Measurements from ENCODE around the gene UST.
"Not testable (repeated sequence)": the region's sequence is repeated elsewhere in the genome, so short reads cannot be mapped to it uniquely, and the experiment has no call there.

Gene UST

DNA sequence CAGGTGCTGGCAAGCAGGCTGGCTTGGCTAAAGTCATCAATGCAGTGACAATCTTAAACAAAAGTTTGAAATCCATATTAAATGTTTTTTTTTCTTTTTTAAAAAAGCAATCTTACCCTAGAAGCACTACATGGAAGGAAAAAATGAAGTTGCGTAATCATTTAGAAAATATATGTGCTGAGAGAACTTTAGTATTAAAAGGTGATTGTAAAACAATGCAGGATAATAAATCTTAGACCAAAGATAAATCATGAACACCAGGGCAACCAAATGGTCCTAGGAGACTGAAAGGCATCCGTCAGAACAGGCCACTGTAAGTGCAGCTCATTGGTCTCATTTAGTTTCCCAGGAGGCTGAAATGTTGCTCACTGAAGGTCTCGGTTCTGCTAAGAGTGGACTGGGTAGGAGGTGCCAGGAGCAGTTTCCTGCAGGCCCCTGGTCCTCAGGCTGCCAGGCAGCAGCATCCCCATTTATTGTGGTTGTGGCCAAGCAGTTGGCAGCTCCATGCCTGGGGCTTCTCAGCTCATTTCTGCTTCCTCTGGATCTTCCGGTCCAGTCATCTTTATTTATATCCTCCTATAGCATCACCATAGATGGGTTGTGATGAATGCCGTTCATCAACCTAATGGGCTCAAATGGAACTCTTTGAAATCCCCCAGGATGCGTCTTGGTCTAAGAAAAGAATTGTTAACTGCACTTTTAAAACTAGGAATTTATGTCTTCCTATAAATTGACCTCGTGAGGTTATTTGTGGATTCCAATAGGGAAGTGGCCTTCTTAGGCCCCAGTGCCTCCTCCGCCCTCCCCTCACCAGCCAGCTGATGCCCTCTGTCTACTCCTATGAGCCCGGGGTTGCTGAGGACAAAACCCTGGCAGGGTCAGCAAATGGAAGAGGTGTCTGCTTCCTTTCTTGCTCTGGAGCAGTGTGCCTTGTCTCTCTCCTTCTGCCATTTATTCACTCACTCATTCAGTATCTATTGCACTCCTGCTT, 269.0 kb downstream of the UST start:
- DNase-seq = peak; percentile 13

DNA sequence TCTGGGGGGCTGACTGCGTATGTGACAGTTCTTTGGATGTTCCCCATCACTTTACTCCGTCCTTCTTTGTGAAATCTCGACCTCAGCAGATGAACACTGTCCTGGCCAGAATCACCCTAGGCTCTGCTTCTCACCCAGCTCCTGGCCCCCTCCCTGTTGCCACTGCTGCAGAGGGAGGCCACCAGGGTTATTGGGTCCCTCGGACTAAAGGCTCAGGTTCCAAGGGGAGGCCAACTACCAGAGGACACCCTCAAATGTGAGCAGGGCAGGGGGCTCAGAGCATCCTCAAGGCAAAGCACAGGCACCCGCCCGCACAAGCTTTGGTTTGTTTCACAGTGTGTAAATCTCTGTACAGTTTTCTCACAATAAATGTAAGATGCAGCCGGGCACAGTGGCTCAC, 269.9 kb downstream of the UST start:
- DNase-seq = no peak

DNA sequence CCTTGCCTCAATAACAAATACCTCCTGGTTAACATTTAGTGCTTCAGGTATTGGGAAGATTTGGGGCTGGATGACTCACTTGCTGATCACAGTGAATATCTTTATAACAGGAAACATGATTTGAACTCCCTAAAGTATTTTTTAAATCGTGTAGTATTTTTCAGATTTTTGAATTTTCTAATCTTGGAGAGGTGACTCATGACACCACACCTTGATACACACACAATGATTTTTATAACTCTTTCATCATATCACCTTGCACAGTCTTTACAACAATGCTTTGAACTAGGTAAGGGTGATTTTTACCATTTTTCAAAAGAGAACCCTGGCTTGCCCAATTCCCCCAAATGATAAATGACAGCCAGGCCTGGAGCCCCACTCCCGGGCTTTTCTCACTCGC, 273.5 kb downstream of the UST start:
- no peak for DNase-seq

DNA sequence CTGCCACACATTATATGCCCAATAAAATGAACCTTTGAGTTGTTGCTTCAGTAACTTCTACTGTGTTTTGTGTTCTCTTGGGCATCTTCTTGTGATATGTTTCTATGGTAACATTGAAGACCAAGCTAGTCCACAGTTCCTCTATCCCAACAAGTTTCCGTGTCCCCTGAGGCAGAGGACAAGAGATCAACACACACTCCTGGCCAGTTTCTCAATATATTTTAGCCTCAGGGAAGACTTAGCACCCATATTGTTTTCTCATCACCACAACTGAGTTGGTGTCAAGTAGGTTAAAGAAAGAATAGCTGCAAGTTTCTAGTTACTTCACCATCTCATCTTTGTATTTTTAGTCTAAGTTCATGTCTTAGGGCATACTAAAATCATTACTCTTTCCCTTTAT, 277.5 kb downstream of the UST start:
- DNase-seq = no peak

DNA sequence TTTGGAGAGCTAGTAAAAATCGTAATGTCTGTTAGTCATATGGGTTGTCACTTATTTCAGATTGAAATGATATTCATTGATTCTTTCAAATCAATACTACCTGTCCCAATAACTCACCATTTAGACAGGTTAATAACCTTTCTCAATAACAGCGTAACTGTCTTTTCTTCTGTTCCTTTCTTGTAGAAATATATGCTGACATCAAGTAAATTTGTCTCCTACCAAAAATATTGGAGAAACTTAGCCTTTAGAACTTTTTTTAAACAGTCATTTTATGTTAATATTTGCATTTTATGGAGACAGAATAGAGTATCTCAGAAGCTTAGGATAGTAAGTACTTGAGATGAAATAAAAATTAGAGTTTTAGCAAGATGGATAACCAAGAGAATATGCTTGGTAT, 278.2 kb downstream of the UST start:
- DNase-seq = no peak

DNA sequence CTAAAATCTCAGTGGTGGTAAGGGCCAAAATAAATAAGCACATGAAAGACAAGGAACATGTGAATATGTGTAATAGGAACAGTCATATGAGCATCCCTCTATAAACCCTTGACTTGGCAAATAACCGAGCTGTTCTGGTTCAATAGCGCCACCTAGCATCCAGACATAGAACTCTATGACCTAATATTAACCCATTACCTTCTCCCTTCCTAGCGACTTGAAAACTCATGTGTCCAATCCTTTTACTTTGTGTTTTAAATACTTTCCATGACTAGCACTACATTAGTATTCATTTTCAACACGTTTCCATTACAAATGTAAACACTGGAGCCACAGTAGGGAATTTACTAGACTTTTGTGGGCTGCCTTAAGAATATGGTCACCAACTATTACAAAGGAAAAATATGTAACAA, 279.7 kb downstream of the UST start:
- peak; percentile 72 for DNase-seq

DNA sequence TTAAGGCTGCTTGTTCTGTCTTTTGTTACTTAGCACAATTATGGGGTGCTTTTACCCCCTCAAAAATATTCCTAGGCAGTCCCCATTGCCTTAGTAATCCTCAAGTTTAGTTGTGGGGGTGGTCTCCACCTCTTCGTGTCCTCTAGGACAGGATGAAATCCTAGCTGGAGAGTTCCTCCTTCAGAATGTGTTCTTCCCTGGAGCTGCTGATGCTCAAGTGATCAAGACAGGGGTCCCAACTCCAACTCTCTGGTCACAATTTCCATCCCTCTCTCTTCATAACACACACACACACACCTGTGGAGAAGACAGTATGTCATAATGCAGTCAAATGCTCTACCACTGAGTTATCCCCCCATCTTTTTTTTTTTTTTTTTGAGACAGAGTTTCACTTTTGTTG, 280.7 kb downstream of the UST start:
- DNase-seq = no peak

DNA sequence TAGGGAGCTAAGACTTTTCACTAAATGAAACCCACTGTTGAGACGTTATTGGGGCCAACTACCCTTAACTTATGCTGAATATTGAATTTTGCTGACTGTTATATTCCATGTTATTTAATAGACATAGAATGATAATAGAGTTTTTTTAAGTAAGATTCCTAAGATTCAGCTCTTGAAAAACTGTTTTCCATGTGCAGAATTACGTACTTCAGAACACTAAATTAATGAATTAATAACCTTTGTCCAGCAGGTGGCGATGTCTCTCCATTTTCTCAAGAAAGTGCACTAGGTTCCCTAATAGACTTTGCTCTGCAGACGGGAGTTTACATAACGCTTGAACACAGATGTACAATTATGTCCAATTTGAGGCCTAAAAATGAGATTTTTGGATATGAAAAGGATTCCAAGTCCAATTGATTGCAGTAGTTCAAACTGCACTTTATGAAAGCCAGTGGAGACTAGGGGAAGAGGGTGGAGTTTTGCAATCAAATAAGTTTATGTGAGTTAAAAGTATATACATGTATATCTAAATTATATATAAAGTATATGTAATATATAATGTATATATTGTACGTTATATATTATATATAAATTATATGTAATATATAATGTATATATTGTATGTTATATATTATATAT, 282.1 kb downstream of the UST start:
- peak; percentile 95 for DNase-seq

DNA sequence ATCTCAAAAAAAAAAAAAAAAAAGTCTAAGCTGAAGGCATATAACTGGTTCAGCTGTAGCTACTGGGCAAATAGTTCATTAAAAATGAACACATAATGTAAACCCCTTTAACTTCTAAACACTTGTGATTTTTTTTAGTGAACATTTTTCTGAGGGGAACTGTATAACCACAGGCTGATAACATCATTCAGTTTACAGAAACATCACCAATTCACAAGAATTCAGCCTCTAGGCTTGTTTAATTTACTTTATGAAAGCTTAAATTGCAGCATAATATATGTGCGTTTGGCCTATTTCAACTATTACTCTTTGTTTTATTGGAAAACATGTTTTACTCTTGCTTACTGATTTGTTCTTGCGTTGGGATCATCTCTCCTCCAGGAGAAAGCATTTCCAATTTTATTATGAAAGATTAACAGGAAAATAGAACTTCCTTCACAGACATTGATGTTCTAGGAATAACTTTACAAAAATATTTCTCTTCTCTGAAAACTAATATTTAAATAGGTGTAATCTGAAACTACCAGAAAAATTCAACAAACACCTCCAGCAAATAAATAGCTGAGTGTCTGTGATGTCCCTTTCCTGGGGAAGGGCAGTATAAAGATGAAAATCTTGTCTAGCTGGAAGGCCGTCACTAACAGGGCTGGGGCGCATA, 284.5 kb downstream of the UST start:
- peak; percentile 65 for DNase-seq

DNA sequence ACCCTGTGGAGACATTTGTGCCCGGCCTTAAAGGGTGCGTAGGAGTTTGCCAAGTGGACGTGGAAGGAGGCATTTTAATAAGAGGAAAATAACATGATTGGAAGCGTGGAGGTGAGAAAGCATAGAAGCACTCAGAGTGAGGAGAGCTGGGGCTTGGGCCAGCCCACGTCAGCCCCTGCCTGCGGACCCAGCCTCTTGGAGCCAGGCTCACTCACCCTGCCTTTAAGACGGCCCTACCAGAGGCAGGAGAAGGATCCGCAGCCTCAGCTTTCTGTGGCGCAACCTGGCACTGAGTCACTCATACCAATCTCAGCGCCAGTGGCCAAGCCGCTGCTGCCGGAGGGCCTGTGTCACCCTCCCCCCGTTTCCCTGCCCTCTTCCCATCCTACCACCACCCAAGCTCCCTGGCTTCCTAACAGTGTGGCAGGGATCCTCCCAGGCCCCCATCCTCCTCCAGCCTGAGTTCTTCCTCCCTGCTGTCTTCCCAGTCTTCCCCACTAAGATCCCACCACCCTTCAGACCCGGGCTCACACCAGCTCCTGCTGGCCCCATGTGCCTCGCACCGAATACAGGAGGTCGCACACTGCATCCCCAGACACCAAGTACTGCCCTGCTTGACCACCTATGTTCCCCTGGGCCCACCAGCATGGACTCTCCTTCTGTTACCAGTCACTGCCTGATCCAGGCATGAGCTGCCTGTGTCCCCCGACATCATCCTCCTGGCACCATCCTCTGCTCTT, 285.2 kb downstream of the UST start:
- peak; percentile 25 for DNase-seq

DNA sequence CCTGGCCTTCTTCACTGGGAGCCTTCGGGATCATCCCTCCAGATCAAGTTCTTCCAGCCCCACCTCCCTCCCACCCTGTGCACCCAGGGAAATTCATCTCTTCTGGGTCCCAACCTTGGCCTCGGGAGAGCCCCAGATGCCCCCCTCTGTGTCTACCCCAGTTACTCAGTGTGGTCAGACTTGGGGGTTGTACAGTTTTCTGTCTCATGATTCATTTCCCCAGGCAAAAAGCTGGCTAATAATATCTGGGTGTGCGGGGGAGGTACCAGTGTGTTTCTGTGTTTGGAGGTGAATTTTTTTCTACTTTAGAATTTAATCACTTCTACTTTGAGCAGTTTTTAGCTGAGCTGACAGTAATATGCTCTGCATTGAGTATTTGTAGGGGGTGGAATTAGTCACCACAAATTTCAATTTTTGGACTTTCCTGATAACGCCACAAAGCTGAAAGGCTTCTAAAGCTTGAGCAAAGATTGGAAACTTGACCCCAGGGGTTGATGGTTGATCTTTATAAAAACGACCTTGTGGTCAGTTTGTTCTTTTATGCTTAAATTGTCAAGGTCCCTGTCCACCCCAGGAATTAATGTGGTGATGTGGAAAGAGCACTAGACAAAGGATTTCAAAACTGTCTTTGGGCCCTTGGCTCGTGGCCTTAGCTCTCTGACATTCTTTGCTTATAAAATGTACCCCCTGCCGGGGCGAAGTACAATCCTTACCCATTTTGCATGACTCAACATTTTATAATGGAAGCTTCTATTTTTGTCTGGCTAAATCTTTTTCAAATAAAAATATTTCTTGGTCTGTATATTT, 286.0 kb downstream of the UST start:
- peak; percentile 65 for DNase-seq

DNA sequence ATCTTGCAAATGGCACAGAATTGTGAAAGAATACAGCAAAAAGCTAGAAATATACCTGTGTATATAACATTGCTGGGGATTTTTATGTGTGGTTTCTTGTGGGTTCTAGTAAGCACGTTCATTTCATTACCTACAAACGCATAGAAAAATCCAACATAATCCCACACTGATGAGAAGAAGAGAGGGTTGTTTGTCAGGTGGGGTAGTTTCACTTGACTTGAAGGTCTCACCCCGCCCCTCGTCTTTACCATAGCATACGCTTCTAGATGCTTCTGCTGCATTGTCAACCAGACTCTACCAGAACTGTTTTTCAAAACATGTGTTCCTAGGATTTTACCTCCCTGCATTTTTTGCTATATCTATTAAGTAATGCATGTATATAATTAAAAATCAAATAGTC, 286.6 kb downstream of the UST start:
- no peak for DNase-seq

DNA sequence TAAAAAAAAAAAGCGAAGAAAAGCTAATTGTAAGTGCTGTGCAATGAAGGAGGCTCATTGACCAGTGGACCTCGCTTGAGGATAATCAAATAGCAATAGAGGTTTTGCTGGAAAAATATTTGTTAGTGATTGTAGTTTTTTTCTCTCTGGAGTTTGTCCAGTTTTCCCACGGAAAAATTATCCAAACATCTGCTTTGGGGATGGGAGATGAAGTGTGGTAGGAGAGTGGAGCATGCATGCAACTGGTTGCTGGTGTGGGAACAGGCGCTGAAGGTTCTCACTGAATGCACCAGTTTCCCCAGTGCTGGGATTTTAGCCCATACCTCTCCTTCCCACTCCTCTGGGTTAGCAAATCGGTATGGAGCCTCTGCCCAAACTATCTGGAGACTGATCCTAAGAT, 288.9 kb downstream of the UST start:
- no peak for DNase-seq

DNA sequence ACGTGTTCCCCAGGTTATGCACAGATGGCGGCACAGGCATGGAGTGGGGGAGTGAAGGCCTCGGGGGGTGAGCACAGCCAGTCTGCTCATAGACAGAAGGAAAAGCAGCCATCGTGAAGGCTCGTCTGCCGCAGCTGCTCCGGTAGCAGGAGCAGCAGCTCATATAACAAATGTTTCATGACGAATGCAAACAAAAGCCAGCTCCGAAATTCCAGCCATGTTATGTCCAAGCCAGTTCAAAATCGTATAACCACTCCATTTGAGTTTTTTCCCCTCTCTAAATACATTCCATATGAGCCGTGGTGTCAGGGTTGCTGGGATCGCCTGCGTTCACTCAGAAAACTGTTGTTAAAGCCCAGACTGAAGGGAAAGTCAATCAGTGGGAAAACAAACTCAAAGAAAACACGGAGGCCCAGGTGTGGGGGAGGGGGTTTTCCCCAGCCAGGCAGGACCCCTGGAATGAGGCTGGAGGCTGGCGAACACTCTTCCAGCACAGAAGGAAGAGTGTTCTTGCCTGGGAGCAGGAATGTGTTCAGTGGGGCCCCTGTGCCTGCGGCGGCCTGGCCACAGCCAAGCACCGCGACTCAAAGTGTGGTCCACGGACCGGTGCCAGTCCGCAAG, 290.3 kb downstream of the UST start:
- DNase-seq = no peak

DNA sequence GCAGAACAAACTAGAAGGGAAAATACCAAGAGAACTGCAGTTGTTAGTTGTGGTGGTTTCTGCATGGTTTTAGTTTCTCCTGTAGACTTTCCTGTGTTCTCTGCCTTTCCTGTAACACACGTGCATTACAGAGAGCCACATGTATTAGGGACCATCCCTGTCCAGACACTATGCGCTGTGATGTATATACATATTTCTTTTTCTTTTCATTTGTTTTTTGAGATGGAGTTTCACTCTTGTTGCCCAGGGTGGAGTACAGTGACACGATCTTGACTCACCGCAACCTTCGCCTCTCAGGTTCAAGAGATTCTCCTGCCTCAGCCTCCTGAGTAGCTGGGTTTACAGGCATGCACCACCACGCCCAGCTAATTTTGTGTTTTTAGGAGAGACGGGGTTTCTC, 292.2 kb downstream of the UST start:
- DNase-seq = not testable (repeated sequence)

DNA sequence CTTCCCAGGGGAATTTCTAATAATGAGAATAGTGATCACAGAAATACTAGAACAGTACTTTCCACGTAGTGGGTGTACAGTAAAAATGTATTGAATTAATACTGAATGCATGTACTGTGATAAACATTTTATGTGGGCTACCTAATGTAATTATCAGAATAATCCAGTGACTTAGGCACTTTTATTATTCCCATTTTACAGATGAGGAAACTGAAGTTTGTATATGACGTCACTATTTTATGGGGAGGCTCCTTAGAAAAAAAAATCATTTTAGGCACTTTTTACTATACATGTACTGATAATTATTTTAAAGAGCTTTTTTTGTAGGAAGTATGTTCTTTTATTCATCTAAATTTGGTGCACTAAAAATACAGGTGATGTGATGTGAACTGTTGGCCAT, 295.1 kb downstream of the UST start:
- no peak for DNase-seq

DNA sequence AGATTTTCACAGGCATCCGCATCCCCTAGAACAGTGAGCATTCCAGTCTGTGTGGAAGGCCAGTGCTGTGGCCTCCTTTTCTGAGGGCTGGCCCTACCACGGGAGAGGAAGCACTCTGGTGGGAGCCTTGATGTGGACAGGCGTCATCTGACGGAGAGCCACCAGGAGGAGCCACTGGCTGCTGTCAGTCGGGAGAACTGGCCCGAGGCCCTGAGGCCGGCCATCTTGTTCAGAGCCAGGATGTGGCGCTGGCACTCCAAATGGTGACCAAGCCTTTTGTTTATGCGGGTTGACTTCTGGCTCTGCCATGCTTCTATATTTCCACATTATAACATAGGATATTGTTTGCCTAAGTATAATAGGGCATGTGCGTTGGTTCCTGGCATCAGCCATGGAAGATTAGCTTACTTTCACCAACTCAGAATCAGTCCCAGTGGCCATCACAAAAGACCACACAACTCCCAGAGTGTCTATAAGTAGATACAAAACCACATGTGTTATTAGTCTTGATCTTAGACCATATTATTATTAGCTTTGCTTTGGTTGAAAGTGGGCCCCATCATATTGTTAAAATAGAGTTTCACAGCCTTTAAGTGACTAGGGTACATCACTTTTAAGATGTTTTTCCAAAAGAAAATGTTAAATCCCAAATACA, 296.8 kb downstream of the UST start:
- peak; percentile 73 for DNase-seq

DNA sequence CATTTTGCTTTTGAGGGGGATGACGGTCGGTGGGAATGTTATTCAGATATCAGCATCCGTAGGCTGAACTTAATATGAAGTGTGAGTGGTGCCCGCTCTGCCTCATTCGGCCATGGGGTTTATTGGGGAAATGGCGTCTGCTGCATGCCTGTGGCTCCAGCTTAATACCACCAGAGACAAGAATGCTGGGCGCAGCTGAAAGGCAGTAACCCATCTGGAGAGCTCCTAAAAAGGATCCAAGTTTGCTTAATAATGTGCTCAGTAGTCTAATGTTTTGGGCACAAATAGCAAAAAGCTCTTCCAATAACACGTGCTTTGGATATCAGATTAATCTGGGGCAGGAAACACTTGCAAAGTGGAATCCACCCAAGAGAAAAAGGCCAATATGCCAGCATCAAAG, 297.7 kb downstream of the UST start:
- DNase-seq = no peak

DNA sequence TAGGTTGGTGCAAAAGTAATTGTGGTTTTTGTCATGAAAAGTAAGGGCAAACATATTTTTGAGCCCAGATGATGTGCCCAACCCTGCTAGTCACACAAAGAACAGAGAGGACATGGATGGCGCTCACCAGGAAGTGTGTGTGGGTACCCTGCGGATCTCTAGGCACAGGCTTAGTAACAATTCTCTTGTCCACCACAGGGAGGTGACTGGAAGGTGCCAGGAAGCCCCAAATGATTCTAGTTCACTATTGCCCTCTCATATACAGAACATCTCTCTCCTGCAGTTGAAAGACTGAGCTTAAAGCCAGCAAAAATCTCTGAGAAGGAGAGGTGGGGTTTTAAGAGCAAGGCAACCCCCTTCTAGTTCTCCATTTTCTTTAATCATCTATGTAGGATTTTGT, 298.6 kb downstream of the UST start:
- DNase-seq = peak; percentile 78

DNA sequence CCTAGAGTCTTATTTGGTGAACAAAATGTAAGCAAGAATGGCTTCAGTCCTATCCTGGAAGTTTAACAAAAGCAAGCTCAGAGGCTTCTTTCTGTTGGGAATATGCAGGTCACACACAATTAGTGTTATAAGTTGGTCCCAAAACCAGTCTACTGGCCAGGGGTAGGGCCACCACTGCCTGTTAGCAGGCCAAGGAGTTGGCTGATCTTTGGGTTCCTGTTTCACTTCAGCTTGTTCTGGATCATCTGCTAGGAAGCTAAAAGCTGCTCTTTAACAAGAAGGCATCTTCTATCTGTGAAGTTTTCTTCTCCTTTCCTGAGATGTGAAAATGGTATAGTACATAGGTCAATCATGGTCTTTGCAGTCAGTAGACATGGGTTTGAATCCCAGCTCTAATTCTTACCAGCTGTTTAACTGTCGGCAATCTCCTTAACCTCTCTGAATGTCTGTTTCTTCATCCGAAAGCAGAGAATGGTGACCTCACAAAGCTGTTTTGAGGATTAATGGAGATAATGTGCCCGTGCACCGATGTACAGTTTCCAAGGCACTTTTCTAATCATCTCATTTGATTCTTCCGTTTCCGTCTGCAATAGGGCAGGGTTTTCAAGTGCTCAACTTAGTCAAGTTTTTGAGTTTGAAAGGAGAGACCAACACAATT, 299.5 kb downstream of the UST start:
- no peak for DNase-seq

DNA sequence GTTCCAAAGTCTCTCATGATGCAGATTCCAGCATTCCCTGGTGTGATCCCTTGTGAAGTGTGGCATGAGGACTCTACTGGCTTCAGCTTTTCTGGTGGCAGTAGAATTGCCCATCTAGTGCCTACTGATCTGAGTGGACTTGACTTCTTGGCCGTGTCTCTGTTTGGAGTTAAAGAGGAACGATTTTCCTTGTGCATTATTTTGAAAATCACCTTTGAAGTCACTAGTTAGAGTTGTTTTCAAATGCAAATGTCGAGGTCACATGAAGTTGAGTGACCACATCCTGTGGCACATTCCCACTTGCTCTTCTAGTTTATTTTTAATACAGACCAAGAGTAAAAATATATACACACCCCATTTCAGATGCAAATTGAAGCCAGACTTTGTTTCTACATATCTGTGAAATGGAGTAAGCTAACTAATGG, 300.0 kb downstream of the UST start:
- DNase-seq = peak; percentile 32

Data from hematopoietic multipotent progenitor cell treated with erythropoietin and hydrocortisone succinate and interleukin-3 and kit ligand, for 4 days (in vitro differentiated cells).